HepG2 (cell line): ENCODE data around the gene ANKRD37. TPM values are rescaled to one million over a fixed set of nuclear protein-coding genes. Genes with fewer than 3 reads are reported as not detected.

Experiments
- ATAC-seq: fragments of 200-7000 bp; cut with Tn5 transposase; 3 replicates; pipeline ENCODE4 v1.9.1; 2020; ENCODE audit warnings: mild to moderate bottlenecking, moderate library complexity
- BruUV-seq: library from RNA; stranded (reverse); fragments of 400-500 nt; replicated peaks from 2 replicates; lab custom pipeline; 2021; lab: Mats Ljungman, UMichigan
- CTCF ChIA-PET: fragments of 300-600 bp; formaldehyde crosslinking; extraction: SDS; loops from one replicate; lab custom pipeline; 2021; ENCODE audit warnings: low total read pairs, inconsistent platforms, low intra/inter-chr PET ratio; lab: Yijun Ruan, JAX
- POLR2A ChIA-PET: fragments of 350-600 bp; sonication (Branson Sonifier 250); formaldehyde crosslinking; loops from one replicate; lab custom pipeline; 2020; ENCODE audit warnings: antibody characterized with exemption, inconsistent platforms; lab: Yijun Ruan, JAX
- DNase-seq: peaks from one replicate; pipeline ENCODE4 v3.0.0-alpha.2; 2015; ENCODE audit warnings: low spot score
- FAIRE-seq: peaks from 3 replicates; lab custom pipeline; 2011; peaks lifted over from hg19 to GRCh38; lab: Jason Lieb, UNC
- H2AFZ ChIP-seq: one replicate; pipeline ENCODE4 v1.6.1; 2011; ENCODE audit warnings: low read length, inconsistent platforms
- H3K27ac ChIP-seq: fragments of 300-600 bp; 3 replicates; pipeline ENCODE4 v1.8.0; 2011; ENCODE audit warnings: mixed run types, mild to moderate bottlenecking, mixed read lengths, low read length, inconsistent platforms; ENCODE audit not compliant: insufficient read depth; ENCODE audit errors: extremely low read length
- H3K27me3 ChIP-seq, 2 experiments: fragments of 200-600 bp in 1 of 2; 2 replicates in 1 of 2; 3 replicates in 1 of 2; pipeline versions ENCODE4 v1.6.0 to v1.8.0; 2011; ENCODE audit warnings: low read length in 2 of 2, mild to moderate bottlenecking in 2 of 2, moderate library complexity in 2 of 2, inconsistent platforms in 1 of 2; ENCODE audit not compliant: insufficient read depth in 2 of 2, control insufficient read depth in 1 of 2
- H3K36me3 ChIP-seq, 2 experiments: fragments of 200-600 bp in 1 of 2; replicated peaks in 1 of 2; 2 replicates in 1 of 2; 3 replicates in 1 of 2; pipeline versions ENCODE4 v1.5.1 to v1.8.0; 2011; ENCODE audit warnings: low read length in 2 of 2, inconsistent platforms in 1 of 2; ENCODE audit not compliant: insufficient read depth in 2 of 2, control insufficient read depth in 1 of 2
- H3K4me1 ChIP-seq: 2 replicates; pipeline ENCODE4 v1.5.1; 2012; ENCODE audit warnings: low read length, inconsistent platforms; ENCODE audit not compliant: insufficient read depth
- H3K4me2 ChIP-seq: 2 replicates; pipeline ENCODE4 v1.6.0; 2011; ENCODE audit warnings: low read depth, low read length, inconsistent platforms
- H3K4me3 ChIP-seq, 3 experiments: fragments of 200-600 bp in 1 of 3; sonication (generic), shearing (Covaris generic) in 1 of 3; replicated peaks in 1 of 3; 2 replicates each; pipeline ENCODE4 v1.5.1; 2011 to 2016; ENCODE audit warnings: low read length in 3 of 3, inconsistent platforms in 2 of 3, low read depth in 2 of 3, mild to moderate bottlenecking in 2 of 3, control low read depth in 1 of 3, mixed read lengths in 1 of 3; ENCODE audit not compliant: insufficient read depth in 1 of 3
- H3K79me2 ChIP-seq: one replicate; pipeline ENCODE4 v1.6.1; 2011; ENCODE audit warnings: low read length, inconsistent platforms; ENCODE audit not compliant: insufficient read depth
- H3K9ac ChIP-seq: 2 replicates; pipeline ENCODE4 v1.6.0; 2011; ENCODE audit warnings: mild to moderate bottlenecking, low read depth, low read length, inconsistent platforms; ENCODE audit not compliant: insufficient read depth
- H3K9me3 ChIP-seq: 2 replicates; pipeline ENCODE4 v1.5.1; 2012; ENCODE audit warnings: mild to moderate bottlenecking, low read length
- H4K20me1 ChIP-seq: 2 replicates; pipeline ENCODE4 v1.6.0; 2011; ENCODE audit warnings: inconsistent platforms, mild to moderate bottlenecking, low read length, moderate library complexity; ENCODE audit not compliant: insufficient read depth
- ATF2 ChIP-seq: sonication (generic); formaldehyde crosslinking; IDR thresholded peaks from 2 replicates; pipeline ENCODE4 v1.4.0; 2020; ENCODE audit warnings: missing genetic modification reagents
- ATF7 ChIP-seq, 2 experiments: fragments of 450-650 bp in 1 of 2; sonication (generic) in 1 of 2; formaldehyde crosslinking in 1 of 2; IDR thresholded peaks; 2 replicates each; pipeline versions ENCODE4 v1.4.0 to v1.6.1; 2016 to 2020; ENCODE audit warnings: antibody characterized with exemption in 1 of 2, mild to moderate bottlenecking in 1 of 2, missing genetic modification reagents in 1 of 2
- BRCA1 ChIP-seq: sonication (generic); formaldehyde crosslinking; IDR thresholded peaks from 2 replicates; pipeline ENCODE4 v1.4.0; 2020; ENCODE audit warnings: missing genetic modification reagents
- HMG20B ChIP-seq: conservative IDR thresholded peaks from 2 replicates; pipeline ENCODE4 v1.6.1; 2016; ENCODE audit warnings: missing genetic modification reagents, missing compliant biosample characterization
- HMGXB3 ChIP-seq: sonication (generic); formaldehyde crosslinking; IDR thresholded peaks from 2 replicates; pipeline ENCODE4 v1.4.0; 2020; ENCODE audit warnings: missing genetic modification reagents, borderline replicate concordance
- KDM5B ChIP-seq: sonication (generic); formaldehyde crosslinking; IDR thresholded peaks from 2 replicates; pipeline ENCODE4 v1.4.0; 2020; ENCODE audit warnings: missing genetic modification reagents, mild to moderate bottlenecking, borderline replicate concordance
- KMT2A ChIP-seq: sonication (generic); formaldehyde crosslinking; IDR thresholded peaks from 2 replicates; pipeline ENCODE4 v1.4.0; 2020; ENCODE audit warnings: missing genetic modification reagents
- NCOA2 ChIP-seq: sonication (generic); formaldehyde crosslinking; IDR thresholded peaks from 2 replicates; pipeline ENCODE4 v1.8.0; 2022; ENCODE audit warnings: inconsistent platforms
- POLR2A ChIP-seq, 2 experiments: IDR thresholded peaks; 2 replicates each; pipeline ENCODE4 v1.6.1; 2011; ENCODE audit warnings: low read depth in 2 of 2, low read length in 2 of 2, mild to moderate bottlenecking in 1 of 2, moderate library complexity in 1 of 2; ENCODE audit not compliant: insufficient read depth in 1 of 2
- RFX1 ChIP-seq: fragments of 450-650 bp; IDR thresholded peaks from 2 replicates; pipeline ENCODE4 v1.6.1; 2017
- SPEN ChIP-seq: sonication (generic); formaldehyde crosslinking; IDR thresholded peaks from 2 replicates; pipeline ENCODE4 v1.5.1; 2020; ENCODE audit warnings: low read depth, mild to moderate bottlenecking, missing genetic modification reagents
- TEF ChIP-seq: sonication (generic); formaldehyde crosslinking; IDR thresholded peaks from 2 replicates; pipeline ENCODE4 v1.5.0; 2020; ENCODE audit warnings: missing genetic modification reagents
- YY1 ChIP-seq: IDR thresholded peaks from 2 replicates; pipeline ENCODE4 v1.6.1; 2011; ENCODE audit warnings: low read length, low read depth, moderate library complexity, mild to moderate bottlenecking; ENCODE audit not compliant: insufficient read depth, insufficient replicate concordance
- ZNF180 ChIP-seq: sonication (generic); formaldehyde crosslinking; IDR thresholded peaks from 2 replicates; pipeline ENCODE4 v1.4.0; 2020; ENCODE audit warnings: low read depth, missing genetic modification reagents, borderline replicate concordance
- ZNF382 ChIP-seq: sonication (generic); formaldehyde crosslinking; IDR thresholded peaks from 2 replicates; pipeline ENCODE4 v1.5.0; 2020; ENCODE audit warnings: missing genetic modification reagents, mild to moderate bottlenecking, borderline replicate concordance
- ZNF510 ChIP-seq: sonication (generic); formaldehyde crosslinking; IDR thresholded peaks from 2 replicates; pipeline ENCODE4 v1.4.0; 2020; ENCODE audit warnings: low read depth, mild to moderate bottlenecking, missing genetic modification reagents
- ZNF614 ChIP-seq: IDR thresholded peaks from 2 replicates; pipeline ENCODE4 v1.6.1; 2018; ENCODE audit warnings: missing biosample characterization, missing genetic modification reagents, inconsistent platforms, borderline replicate concordance
- ZNF83 ChIP-seq: sonication (generic); formaldehyde crosslinking; IDR thresholded peaks from 2 replicates; pipeline ENCODE4 v1.4.0; 2020; ENCODE audit warnings: missing genetic modification reagents, mild to moderate bottlenecking, borderline replicate concordance
- whole genome bisulfite sequencing: methylation state at CpG from one replicate; pipeline ENCODE4 v1.1.6; 2017; ENCODE audit warnings: low lambda C conversion rate; 5-methylcytosine and 5-hydroxymethylcytosine counted together
- in situ Hi-C: cut with HindIII; loops from 2 replicates; pipeline ENCODE4 v1.10.0; 2017; ENCODE audit warnings: low pct_unique_long_range_greater_than_20kb; ENCODE audit not compliant: extremely low pct_ligation_motif_present
- intact Hi-C: fragments of 100-400 bp; cut with micrococcal nuclease; formaldehyde crosslinking; loops from one replicate; pipeline ENCODE4 v1.10.0; 2022; ENCODE audit not compliant: unreplicated experiment
- polyA plus RNA-seq, 8 experiments: library from polyadenylated mRNA; depleted of rRNA in 3 of 8; stranded (reverse) in 7 of 8; unstranded in 1 of 8; fragments of >200 nt; fragmentation: Illumina TruSeq in 4 of 8; extraction: Trizol in 4 of 8; gene quantifications; 2 replicates each; pipeline versions ENCODE4 v1.2.1 to v1.2.3, GENCODE V29; 2011 to 2016; ENCODE audit warnings: low read depth in 4 of 8, missing spikeins in 1 of 8, mixed read lengths in 1 of 8; ENCODE audit not compliant: insufficient read depth in 1 of 8
- total RNA-seq, 5 experiments: library from RNA; depleted of rRNA; stranded (reverse); fragments of >200 nt; fragmentation: Illumina TruSeq; extraction: Trizol; gene quantifications; 2 replicates each; pipeline ENCODE4 v1.2.3, GENCODE V29; 2016; ENCODE audit warnings: low read depth in 1 of 5

Gene ANKRD37
- total and polyA plus RNA-seq, 2 of the 13 experiments (the other 11 are each of a cell fraction or from before 2014, with no cell fraction given): 2.2 to 51.4 TPM

- Histone ChIP-seq H3K9ac (peak within 1 kb of the TSS; percentile 99), H3K4me1 (peaks cover 30% of the 10 kb centered on the region), H3K4me3 (peak within 1 kb of the TSS; percentile 82 to 90 (median 89)), H3K27me3 (no peaks in the 10 kb centered on the region; a peak in 2 of 5 replicates), H3K36me3 (peaks cover 0 to 13% of the 10 kb centered on the region in 2 experiments; a peak in 1 of 5 replicates), H3K4me2 (peak within 1 kb of the TSS; percentile 97), H4K20me1 (no peaks in the 10 kb centered on the region), H3K9me3 (no peaks in the 10 kb centered on the region), H3K79me2 (peaks cover 18% of the 10 kb centered on the region), H3K27ac (peak within 1 kb of the TSS; percentile 95), H2AFZ (peak within 1 kb of the TSS; percentile 96)
- ChIA-PET CTCF (no interaction called here), POLR2A (interaction anchor here (3.6 kb wide), 1 partner anchor 29 kb away, joined by 30 read pairs; the partner anchor contains the start of genes ANKRD37 and LRP2BP)
- BruUV-seq: no TSS peak
- DNase-seq (peak; percentile 81), ATAC-seq (peak; percentile 95), FAIRE-seq (peak; percentile 64)
- in situ Hi-C loops: no loop called here
- intact Hi-C loops: no loop called here
- 0% methylated on average over 8 of the region's 66 CpGs for WGBS
- peak; percentile 78 for TF ChIP-seq KMT2A (CRISPR knock-in tag)
- peak; percentile 93 for TF ChIP-seq YY1
- TF ChIP-seq ZNF382 (CRISPR knock-in tag): no peak
- TF ChIP-seq RFX1: peak; percentile 97
- TF ChIP-seq ZNF510 (CRISPR knock-in tag): no peak
- TF ChIP-seq HMG20B (CRISPR knock-in tag): no peak; the same call in 1 of the 2 replicates
- TF ChIP-seq NCOA2: 0 out of 2 replicates have a peak, but pooled peaks have one; percentile 10
- TF ChIP-seq BRCA1: no peak
- TF ChIP-seq POLR2A (IDR thresholded peaks at IDR 0.05; ENCODE audit: insufficient read depth in 1 of 2, low read depth in 2 of 2, low read length in 2 of 2): peak; percentile 57 to 81
- TF ChIP-seq ZNF614 (CRISPR knock-in tag): no peak; the same call in 1 of the 2 replicates
- TF ChIP-seq SPEN (CRISPR knock-in tag): 0 out of 2 replicates have a peak, but pooled peaks have one; percentile 20
- peak; percentile 54; the same call in 1 of the 2 replicates for TF ChIP-seq HMGXB3 (CRISPR knock-in tag)
- no peak; the same call in 1 of the 2 replicates for TF ChIP-seq ZNF83 (CRISPR knock-in tag)
- TF ChIP-seq TEF (CRISPR knock-in tag): no peak
- TF ChIP-seq ATF7 (IDR thresholded peaks at IDR 0.05): peak; percentile 98
- TF ChIP-seq ATF7 (CRISPR knock-in tag; IDR thresholded peaks at IDR 0.05): peak; percentile 94
- TF ChIP-seq ATF2 (CRISPR knock-in tag): peak; percentile 87
- TF ChIP-seq ZNF180: 0 out of 2 replicates have a peak, but pooled peaks have one; percentile 25
- peak; percentile 71 for TF ChIP-seq KDM5B
Observed at GRCh38 chr4:185425647-185426352, 29.2 kb downstream of the ANKRD37 start, which contains the start of gene UFSP2. UFSP2 (minus strand) TSS chr4:185425964; CDS start chr4:185425868, 96 bp downstream.
